GM13977 (cell line): ENCODE measurements around the gene CNTNAP2.

Source experiments
- DNase-seq: peaks from one replicate; pipeline ENCODE4 v3.0.0; 2012; ENCODE audit warnings: low spot score
- CTCF ChIP-seq: IDR thresholded peaks from 2 replicates; pipeline ENCODE4 v1.5.1; 2012; ENCODE audit warnings: mild to moderate bottlenecking, control low read depth; ENCODE audit not compliant: insufficient read depth; ENCODE audit errors: extremely low read depth, missing control alignments
- in situ Hi-C: fragments of 300-500 bp; cut with MboI; formaldehyde crosslinking; loops from one replicate; pipeline ENCODE4 v1.12.0; 2022; ENCODE audit warnings: low sequenced_read_pairs, low pct_unique_long_range_greater_than_20kb, mixed read lengths, inconsistent platforms; ENCODE audit not compliant: unreplicated experiment

CNTNAP2 gene

GRCh38 chr7:146494952-146495596, 378.5 kb downstream of the CNTNAP2 start:
- no peak for TF ChIP-seq CTCF
- in situ Hi-C loops, result no loop called here
- no peak for DNase-seq

GRCh38 chr7:146496657-146497056, 380.1 kb downstream of the CNTNAP2 start:
- TF ChIP-seq CTCF, result no peak
- in situ Hi-C loops, result no loop called here
- no peak for DNase-seq

GRCh38 chr7:146499970-146500369, 383.4 kb downstream of the CNTNAP2 start:
- in situ Hi-C loops, result no loop called here
- no peak for DNase-seq
- TF ChIP-seq CTCF, result no peak

- no peak for DNase-seq
- TF ChIP-seq CTCF, result no peak
- in situ Hi-C loops, result no loop called here
Measured at GRCh38 chr7:146503844-146504243, 387.2 kb downstream of the CNTNAP2 start.

- TF ChIP-seq CTCF, result no peak
- DNase-seq, result no peak
- in situ Hi-C loops, result no loop called here
Measured at GRCh38 chr7:146510088-146510680, 393.6 kb downstream of the CNTNAP2 start.

- in situ Hi-C loops, result no loop called here
- no peak for DNase-seq
- no peak for TF ChIP-seq CTCF
Measured at GRCh38 chr7:146514304-146514703, 397.7 kb downstream of the CNTNAP2 start.
